GM12865 (cell line): ENCODE results near the gene PSD4.
A peak's percentile ranks its signal among the peaks of the same experiment; 100 is the strongest.

Source experiments
- DNase-seq: peaks from one replicate; pipeline ENCODE4 v3.0.0; 2010; ENCODE audit warnings: low read depth
- H3K4me3 ChIP-seq: 2 replicates; pipeline ENCODE4 v1.5.1; 2011; ENCODE audit warnings: mild to moderate bottlenecking, low read depth, low read length, control low read depth
- CTCF ChIP-seq: IDR thresholded peaks from 2 replicates; pipeline ENCODE4 v1.5.1; 2011; ENCODE audit warnings: low read length, control low read depth, low read depth, inconsistent platforms; ENCODE audit not compliant: insufficient read depth; ENCODE audit errors: missing control alignments

PSD4 gene

GRCh38 chr2:113246606-113247005, 72.8 kb downstream of the PSD4 start:
- DNase-seq, result no peak
- no peak for TF ChIP-seq CTCF
- H3K4me3 ChIP-seq, result no peak overlapping the region

- H3K4me3 ChIP-seq, result no peak overlapping the region
- peak; percentile 85 for DNase-seq
- TF ChIP-seq CTCF, result peak; percentile 94
Measured at GRCh38 chr2:113248997-113249770, 75.4 kb downstream of the PSD4 start.

GRCh38 chr2:113251118-113251517, 77.3 kb downstream of the PSD4 start:
- peak; percentile 37 for DNase-seq
- H3K4me3 ChIP-seq, result no peak overlapping the region
- no peak for TF ChIP-seq CTCF

- no peak for TF ChIP-seq CTCF
- H3K4me3 ChIP-seq, result no peak overlapping the region
- no peak for DNase-seq
Measured at GRCh38 chr2:113252047-113252590, 78.3 kb downstream of the PSD4 start.

GRCh38 chr2:113253453-113253852, 79.7 kb downstream of the PSD4 start:
- no peak overlapping the region for H3K4me3 ChIP-seq
- no peak for DNase-seq
- TF ChIP-seq CTCF, result no peak

- H3K4me3 ChIP-seq, result no peak overlapping the region
- DNase-seq, result no peak
- TF ChIP-seq CTCF, result no peak
Measured at GRCh38 chr2:113255140-113256070, 81.6 kb downstream of the PSD4 start.
